ENCODE measurements around the gene PSG4.
"Not testable (repeated sequence)": the region's sequence is repeated elsewhere in the genome, so short reads cannot be mapped to it uniquely, and the experiment has no call there.

PSG4 gene

DNA sequence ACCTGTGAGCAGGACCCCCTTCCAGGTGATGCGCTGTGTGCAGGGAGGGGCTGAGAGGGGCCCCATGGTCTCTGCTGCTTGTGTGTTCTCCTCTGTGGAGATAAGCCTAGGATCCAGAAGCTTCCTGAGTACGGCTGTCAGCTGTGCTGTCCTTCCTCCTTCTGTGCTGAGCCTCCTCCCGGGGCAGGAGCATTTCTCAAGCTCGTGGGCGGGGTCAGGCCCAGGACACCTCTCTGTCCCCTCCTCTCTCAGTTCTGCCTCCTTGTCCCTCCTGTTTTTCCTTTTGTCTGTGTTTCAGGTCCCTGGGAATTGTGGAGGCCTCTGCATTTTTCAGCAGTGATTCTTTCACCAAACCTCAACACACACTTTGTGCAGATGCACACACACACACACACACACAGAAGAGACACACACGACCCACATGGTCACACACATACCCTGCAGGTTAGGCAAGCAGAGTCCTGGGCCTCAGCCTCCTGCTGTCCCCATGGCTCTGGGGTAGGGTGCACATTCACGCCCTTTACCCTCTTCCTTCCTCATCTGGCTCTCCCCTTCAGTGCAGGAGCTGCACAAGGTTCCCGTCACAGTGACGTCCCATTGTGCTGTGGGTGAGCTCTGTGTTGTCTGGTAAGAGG lies at the start of gene PSG4:
Gene PSG4 (minus strand): TSS at position 168 of the 635 bp plus-strand sequence. CDS start 102 bp downstream, at position 66.
- FAIRE-seq, result not testable (repeated sequence)

DNA sequence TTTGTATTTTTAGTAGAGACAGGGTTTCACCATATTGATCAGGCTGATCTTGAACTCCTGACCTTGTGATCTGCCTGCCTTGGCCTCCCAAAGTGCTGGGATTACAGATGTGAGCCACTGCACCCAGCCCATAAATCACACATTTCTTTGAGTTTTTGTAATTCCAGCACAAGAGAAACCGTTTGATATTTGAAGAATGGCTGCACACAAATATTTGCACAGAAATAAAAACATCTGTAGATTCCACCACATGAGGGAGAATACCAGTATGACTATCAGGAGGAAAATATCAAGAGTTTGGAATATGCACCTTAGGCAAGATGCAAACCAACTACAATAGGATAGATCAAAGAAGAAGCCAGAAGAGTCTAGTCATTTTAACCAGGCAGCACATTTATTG lies 46.0 kb upstream of the PSG4 start:
- FAIRE-seq, result not testable (repeated sequence)

DNA sequence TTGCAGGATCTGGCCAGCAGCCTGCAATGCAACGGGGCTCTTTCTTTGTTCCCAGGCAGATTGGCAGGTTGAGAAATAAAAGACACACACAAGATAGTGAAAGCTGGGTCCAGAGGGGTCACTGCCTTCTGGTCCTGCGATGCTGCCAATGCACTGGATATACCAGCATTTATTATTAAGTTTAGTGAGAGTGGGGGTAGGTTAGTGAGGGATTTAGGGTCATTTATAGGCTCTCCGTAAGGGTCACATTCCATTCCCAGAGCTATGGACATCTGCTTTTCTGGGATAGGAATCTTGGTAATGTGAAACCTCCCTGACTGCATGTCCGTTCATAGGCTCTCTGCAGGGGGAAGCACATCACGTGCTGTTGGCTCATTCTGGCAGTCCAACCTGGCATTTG lies 44.9 kb upstream of the PSG4 start:
- FAIRE-seq, result not testable (repeated sequence)

DNA sequence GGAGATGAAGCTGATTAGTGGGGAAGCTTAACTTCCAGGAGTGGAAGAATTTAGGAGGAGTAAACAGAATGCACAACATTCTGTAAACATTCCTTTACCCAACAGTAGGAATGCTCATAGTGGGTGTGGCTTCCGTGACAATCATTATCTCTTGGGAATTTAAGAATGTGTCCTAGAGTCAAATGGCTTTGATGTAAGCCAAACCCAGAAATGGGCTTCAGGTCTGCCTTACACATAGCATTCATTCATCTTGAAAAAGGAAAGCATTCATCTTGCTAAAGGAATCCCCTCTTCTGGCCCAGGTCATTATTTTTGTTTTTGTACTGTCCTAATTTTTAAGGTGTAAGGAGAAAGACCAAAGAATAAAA lies 43.2 kb upstream of the PSG4 start:
- not testable (repeated sequence) for FAIRE-seq

DNA sequence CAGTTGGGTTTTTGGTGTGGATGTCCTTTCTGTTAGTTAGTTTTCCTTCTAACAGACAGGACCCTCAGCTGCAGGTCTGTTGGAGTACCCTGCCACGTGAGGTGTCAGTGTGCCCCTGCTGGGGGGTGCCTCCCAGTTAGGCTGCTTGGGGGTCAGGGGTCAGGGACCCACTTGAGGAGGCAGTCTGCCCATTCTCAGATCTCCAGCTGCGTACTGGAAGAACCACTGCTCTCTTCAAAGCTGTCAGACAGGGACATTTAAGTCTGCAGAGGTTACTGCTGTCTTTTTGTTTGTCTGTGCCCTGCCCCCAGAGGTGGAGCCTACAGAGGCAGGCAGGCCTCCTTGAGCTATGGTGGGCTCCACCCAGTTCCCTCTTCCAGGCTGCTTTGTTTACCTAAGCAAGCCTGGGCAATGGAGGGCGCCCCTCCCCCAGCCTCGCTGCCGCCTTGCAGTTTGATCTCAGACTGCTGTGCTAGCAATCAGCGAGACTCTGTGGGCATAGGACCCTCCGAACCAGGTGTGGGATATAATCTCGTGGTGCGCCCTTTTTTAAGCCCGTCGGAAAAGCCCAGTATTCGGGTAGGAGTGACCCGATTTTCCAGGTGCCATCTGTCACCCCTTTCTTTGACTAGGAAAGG lies 41.9 kb upstream of the PSG4 start:
- not testable (repeated sequence) for FAIRE-seq

DNA sequence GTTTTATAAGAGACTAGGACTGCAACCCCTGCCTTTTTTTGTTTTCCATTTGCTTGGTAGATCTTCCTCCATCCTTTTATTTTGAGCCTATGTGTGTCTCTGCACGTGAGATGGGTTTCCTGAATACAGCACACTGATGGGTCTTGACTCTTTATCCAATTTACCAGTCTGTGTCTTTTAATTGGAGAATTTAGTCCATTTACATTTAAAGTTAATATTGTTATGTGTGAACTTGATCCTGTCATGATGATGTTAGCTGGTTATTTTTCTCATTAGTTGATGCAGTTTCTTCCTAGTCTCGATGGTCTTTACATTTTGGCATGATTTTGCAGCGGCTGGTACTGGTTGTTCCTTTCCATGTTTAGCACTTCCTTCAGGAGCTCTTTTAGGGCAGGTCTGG lies 40.4 kb upstream of the PSG4 start:
- FAIRE-seq, result not testable (repeated sequence)

DNA sequence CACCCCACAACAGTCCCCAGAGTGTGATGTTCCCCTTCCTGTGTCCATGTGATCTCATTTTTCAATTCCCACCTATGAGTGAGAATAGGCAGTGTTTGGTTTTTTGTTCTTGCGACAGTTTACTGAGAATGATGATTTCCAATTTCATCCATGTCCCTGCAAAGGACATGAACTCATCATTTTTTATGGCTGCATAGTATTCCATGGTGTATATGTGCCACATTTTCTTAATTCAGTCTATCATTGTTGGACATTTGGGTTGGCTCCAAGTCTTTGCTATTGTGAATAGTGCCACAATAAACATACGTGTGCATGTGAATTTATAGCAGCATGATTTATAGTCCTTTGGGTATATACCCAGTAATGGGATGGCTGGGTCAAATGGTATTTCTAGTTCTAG lies 36.8 kb upstream of the PSG4 start:
- not testable (repeated sequence) for FAIRE-seq

DNA sequence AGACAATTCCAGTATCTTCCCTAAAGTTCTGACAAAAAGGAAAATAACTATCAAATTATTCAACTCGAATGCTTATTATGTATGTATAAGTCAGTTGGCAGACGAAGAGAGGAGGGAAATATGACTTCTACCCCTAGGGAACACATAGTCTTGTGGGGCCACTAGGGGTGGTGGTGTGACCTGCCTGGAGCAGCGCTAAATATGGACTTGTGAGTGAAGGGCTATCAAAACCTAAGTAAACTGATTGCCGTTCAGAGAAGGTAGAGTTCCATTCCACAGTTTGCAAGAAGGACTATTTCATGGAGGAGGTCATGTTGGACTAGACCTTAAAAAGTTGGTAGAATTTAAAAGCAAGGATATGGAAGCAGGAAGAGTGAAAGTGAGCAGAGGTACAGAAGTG lies 32.8 kb upstream of the PSG4 start:
- FAIRE-seq, result not testable (repeated sequence)

DNA sequence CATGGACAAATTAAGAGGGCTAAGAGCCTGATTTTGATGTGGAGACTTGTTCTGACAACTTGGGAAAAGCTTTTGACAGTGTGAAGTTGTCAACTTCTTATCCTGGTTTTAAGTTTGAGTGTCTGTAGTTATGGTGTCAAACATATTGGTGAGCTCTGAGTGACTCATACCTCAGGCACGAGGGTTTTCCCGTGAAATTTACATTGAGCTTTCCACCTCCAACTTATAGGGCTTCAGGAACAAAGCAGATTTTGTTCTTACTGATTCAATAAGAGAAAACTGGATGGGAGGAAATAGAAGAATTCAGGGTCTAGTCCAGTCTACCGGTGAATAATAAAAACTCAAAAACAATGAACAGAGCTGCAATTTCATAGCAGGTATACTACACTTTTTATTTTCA lies 30.2 kb upstream of the PSG4 start:
- FAIRE-seq, result not testable (repeated sequence)

DNA sequence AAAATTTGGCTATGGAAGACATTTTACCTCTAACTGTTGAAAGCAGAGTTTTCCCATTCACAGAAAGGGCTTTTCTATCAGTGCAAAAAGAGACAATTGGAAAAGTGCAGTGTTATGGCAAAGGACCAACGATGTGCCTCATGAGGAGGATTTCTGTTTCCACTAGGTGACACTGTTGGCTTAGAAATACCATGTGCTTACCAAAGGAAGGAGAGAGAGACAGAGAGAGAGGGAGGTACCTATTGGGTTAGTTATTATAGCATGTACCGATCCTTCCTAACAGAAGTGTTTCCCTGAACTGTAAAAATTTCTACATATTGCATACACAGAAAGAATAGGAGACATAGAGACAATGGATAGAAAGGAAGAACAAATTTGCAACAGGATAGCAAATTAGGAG lies 23.9 kb upstream of the PSG4 start:
- FAIRE-seq, result no peak

DNA sequence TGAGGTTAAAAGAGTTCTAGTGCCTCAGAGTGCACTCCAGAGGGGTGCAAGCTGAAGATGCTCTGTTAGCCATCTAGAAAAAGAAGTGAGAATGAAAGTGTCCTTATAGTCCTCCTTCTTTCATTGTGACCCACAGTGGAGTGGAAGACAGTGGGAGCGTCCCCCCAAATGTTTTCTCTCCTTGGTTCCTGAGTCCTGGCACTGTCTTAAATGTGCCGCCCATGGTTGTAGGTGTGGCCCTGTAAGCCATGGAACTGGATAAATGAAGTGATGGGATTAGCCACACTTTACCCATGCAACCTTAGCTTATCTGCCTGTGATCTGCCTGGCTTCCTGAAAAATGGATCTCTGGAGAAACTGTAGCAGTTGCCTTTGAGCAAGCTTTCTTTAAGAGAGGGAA lies 23.3 kb upstream of the PSG4 start:
- FAIRE-seq, result not testable (repeated sequence)

DNA sequence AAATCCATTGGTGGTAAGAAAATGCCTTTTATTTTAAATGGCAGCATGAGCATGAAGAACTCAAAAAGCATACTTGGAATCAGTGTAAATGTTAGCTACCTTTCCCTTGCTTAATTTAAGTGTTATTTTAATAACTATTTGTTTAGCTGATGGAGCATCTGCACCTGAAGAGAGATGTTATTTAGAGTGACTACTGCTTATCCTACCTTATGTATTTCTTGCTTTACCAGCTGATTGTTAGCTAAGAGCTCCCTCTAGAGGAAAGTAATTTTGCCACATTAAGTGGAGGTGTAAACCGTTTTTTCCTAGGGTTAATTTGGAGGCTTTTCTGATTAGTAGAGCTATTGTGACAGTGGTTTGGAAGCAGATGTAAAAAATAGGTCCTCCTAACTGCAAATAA lies 21.5 kb upstream of the PSG4 start:
- FAIRE-seq, result not testable (repeated sequence)

DNA sequence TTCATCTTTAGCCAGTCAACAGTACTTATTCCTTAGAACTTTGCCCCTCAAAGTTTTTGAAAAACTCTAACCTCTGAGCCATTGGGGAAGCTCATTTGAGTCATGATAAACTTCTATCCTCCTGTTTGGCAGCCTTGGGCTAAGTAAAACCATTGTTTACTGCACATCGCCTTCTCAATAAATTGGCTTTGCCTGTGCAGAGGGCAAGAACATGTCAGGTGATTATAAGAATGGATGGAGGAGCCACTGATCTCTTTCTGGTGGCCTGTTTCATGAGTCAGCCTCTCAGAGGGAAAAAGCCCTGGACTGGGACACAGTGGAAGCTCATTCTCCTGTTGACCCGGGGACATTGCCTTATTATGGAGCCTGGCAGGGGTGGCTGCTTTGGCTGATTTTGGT lies 19.4 kb upstream of the PSG4 start:
- FAIRE-seq, result no peak

DNA sequence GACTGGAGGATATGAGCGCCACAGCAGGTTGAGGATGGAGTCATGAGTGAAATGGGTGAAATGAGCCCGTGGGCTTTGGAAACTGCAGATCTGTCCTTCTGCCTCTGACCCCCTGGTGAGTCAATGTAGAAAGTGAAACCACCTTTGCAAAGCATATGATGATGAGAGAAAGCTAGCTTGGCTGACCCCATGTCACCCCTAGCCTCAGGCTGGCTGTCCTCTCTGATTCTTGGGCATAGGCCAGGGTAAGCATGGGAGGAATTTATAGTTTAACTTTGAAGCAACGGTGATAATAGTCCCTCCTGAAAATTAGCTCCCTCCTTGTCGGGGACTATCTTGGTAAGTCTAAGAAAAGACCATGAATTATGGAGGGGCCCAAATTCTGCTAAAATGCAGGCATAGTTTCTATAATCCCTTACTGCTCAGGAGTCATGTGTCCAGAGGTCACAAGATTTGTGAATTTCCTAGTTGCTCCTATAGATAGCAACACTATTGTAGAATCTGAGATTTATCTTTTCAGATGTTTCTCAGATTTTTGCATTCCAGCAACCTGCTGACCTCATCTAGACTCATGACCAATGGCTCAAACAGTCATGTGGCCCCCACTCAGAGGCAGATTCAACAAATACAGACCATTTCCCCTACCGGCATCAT lies 18.9 kb upstream of the PSG4 start:
- not testable (repeated sequence) for FAIRE-seq

DNA sequence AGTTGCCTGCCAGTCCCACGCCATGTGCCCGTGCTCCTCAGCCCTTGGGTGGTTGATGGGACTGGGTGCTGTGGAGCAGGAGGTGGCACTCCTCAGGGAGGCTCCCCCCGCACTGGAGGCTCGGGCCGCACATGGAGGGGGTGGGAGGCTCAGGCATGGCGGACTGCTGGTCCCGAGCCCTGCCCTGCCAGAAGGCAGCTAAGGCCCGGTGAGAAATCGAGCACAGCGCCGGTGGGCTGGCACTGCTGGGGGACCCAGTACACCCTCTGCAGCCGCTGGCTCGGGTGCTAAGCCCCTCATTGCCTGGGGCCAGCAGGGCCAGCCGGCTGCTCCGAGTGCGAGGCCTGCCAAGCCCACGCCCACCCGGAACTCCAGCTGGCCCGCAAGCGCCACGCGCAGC lies 16.5 kb upstream of the PSG4 start:
- FAIRE-seq, result not testable (repeated sequence)

DNA sequence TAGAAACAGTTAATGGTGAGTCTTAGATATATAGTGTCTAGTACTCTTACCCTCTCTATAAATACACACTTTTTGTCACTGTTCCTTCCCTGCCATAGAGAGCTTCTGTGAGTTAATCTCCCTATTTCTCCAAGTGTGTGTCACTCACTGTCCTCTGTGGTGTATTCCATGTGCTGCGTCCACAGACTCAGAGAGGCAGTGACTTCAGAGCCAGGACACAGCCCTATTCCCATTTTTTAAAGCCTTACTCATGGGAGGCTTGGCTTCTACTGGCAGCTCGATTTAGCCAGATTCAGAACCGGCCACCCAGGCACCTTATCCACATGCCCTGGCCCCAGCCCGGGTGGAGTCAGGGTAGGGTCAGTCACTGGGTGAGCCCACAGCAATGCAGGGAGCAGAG lies 13.7 kb upstream of the PSG4 start:
- FAIRE-seq, result not testable (repeated sequence)

DNA sequence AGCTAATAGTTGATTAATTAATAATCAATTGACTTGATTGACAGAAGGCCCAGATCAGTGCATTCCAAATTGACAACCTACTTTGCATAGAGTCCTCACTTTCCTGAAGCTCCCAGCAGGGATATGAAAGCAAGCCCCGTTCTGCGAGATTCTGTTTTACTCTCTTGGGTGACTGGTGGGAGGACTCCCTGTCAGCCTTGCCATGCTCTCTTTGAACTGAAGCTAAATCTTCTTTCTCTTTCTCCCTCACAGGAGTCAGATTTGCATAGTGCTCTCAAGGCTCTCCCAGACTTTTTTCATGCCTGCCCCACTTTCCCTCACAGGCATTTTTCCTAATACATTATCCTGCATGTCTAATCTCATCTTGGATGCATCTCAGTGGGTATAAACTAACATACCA lies 10.4 kb upstream of the PSG4 start:
- not testable (repeated sequence) for FAIRE-seq

DNA sequence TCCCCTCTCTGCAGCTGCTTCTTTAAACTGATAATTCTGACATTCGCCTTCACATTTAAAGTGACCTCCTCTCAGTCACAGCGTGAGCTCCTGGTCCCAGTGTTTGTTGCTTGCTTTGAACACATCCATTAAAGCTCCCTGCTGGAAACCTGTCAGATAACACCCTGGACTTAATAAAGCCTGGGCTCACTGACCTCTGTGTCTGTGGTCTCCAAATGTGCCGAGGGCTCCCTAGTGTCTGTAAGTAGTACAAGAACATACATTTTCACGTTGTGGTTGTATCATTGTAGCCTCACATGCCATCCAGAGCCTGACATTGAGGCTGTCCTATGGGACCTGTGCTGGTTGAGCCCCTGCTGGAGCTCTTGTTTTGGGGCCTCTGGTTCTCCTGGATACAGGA lies 2.6 kb upstream of the PSG4 start:
- no peak for FAIRE-seq

DNA sequence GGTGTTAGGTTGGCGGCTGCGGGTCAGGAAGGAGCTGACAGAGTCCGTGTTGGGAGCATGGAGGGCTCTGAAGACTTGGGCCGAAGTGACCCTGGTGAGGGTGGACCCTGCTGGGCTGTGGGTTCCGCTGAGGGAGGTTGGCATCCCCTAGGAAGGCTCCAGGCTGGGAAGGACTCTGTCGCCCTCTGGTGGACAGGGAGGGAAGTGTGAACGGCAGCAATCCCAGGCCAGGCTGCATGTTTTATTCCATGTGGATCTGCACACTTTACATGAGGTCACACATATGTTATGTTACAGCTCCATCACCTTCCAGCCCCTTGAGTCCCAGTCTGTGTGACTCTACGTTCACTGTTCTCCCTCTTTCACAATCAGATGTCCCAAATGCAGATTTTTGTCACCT lies 1.7 kb upstream of the PSG4 start:
- not testable (repeated sequence) for FAIRE-seq

DNA sequence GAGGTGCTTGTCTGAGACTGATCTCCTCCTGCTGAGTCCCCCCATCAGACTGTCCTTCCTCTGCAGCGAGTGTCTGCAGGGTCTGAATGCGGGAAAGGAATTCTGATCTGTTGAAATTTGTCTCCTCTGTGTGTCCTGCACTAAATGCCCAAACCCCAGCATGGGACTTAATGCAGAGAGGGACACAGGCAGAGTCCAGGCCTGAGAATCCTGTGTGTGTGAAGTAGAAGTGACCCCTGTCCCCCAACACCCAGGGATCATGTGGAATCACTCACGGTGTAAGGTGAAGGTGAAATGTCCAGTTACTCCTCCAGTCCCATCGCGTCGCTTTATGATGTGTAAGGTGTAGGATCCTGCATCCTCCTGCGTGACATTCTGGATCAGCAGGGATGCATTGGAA lies 1.8 kb downstream of the PSG4 start:
- not testable (repeated sequence) for FAIRE-seq

DNA sequence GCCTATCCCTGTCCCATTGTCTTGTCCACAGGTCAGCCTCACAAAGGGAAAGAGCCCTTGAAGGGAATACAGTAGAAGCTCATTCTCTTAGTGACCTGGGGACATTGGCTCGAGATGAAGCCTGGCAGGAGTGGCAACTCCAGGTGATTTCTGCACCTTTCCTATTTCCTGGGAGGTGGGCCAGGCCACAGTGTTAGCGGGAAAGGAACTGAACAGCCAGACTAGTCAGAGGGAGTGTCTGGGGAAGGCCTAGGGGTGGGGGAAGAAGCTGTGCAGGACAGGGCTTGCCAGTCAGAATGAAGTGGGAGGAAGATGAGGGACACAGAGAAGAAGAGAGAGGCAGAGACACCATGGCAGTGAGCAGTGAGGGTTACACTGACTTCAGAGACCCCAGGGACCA lies 3.5 kb downstream of the PSG4 start:
- FAIRE-seq, result not testable (repeated sequence)

DNA sequence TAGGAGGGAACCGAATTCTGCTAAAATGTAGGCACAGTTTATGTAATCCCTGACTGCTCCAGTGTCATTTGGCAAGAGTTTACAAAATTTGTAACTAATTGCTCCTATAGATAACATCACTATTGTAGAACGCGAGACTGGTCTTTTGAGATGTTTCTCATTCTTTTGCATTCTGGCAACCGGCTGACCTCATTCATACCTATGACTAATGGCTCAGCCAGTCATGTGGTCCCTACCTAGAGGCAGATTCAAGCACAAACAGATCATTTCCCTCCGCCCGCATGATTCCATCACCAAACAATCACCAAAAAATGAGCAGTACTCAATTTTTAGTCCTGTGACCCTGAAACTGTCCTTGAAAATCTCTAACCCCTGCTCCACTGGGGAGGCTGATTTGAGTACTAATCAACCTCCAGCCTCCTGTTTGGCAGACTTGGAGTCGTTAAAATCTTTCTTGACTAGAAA lies 4.1 kb downstream of the PSG4 start:
- FAIRE-seq, result not testable (repeated sequence)

DNA sequence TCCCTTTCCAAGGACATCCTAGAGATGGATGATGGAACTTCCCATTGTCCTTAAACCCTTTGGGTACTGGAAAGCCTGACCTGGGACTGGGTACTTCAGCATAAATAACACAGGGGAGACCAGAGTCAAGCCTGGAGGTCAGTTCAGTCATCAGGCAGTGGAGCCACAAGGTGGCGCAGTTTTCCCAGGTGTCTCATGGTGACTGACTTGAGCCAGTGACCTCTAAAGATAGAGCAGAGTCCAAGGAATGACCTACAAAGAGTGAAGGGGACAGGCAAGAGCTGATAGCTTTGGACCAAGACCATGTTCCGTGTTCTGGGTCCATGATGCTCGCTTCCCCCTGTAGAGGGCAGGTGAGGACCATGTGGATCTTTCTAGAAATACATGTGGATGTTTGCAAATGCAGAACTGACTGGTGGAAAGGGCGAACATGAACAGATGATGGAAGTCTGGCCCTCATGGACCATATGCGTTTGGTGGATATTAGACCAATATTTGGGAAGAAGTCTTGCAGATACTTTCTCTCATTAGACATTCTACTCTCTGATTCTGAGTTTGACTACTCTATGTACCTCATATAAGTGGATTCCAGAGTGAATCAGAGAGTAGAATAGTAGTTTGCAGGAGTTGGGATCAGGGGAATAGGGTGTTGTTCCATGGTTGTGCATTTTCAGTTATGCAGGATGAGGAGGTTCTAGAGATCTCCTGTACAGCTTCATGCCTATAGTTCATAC lies 6.6 kb downstream of the PSG4 start:
- FAIRE-seq, result not testable (repeated sequence)
